ENCODE measurements around the gene VWA7.

VWA7 gene

DNA sequence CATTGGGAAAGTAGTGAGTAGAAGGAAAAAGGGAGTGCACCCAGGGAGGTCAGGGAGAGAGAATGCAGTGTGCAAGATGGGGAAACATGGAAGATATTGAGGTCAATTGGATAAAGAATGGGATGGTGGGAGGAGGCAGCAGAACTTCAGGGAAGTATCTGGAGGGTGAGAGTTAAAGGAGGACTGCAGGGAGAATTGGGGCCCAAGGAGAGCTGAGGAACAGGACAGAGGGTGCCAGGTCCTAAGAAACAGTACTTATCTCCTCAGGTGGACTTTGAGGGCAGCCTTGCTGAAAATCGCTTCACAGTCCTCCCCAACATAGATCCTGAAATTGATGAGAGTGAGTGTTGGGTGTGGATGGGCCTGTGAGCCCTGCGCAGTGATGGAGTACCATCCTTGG, 18.8 kb downstream of the VWA7 start:
- DNase-seq (ENCODE audit: low read depth), result no peak

DNA sequence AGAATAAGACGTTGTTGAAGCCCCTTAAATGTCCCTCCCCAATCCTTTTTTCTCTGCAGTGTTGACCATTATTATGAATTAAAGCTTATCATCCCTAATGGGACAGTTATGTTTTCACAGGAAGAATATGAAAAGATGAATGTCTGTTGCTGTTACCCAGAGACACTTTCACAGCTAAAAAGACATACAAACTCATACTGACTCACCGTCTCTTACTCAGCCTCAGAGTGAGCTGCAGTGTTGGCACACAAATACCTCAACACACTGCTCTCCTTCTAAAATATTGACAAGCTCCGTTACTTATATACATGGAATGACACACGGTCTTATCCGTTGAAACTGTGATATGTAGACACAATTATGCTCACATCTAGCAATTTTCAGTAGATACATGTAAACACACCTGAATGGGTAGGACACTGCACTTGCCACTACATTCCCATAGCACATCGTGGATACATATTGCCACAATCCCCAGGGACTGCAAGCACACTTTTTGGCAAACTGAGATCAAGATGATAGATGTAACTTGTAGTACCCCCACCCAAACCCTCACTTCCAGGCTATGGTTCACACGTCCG, 24.3 kb downstream of the VWA7 start:
- no peak for DNase-seq (ENCODE audit: low read depth)

DNA sequence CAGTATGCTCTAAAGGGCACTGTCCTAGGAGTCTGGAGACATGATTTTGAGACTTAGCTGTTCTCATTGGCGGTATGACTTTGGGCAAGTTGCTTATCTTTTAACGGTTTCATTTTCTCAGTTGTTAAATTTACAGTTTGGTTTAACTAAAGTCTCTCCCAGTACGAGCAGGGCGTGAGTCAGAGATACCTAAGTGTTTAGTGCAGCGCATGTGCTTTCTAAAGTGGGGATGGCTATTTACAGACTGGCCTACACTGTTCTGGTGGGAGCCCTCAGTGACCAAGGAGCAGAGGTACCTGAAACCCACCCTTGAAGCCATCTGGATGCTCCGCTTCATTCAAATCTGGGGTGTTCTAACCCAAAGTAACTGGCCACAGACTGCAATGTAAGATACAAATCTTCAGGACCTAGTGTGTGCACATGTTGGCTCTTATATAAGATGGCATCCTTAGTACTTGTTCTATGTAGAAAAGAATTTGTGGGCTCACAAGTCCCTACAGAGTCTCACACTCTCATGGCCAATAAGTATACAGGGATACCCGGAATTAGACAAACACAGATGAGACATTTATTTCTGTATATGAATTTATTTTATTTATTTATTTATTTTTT, 26.6 kb downstream of the VWA7 start:
- DNase-seq (ENCODE audit: low read depth), result no peak

DNA sequence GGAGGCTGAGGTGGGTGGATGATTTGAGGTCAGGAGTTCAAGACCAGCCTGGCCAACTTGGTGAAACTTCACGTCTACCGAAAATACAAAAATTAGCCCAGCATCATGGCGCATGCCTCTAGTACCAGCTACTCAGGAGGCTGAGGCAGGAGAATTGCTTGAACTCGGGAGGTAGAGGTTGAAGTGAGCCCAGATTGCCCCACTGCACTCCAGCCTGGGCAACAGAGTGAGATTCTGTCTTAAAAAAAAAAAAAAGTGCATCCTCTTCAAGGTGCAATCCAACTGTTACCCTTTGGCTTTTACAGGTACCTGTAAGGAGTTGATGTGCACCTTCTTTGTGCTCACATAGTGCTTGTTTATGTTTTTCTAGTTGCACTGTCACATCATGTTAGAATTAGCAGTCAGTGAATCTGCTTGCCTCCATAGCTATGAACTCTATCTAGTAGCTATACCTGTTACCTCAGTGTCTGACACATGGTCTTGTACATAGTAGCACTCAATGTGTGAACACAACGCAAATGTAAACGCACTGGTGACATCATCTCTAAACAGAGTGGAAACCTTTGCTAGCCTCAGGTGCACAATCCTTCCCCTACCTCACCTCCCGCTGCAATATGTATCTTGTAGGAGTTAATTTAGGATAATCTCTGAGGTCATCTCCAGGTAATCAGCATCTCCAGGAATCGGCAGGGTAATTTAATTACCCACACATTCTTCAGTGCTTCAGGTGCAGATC, 27.7 kb downstream of the VWA7 start:
- DNase-seq (ENCODE audit: low read depth), result no peak

DNA sequence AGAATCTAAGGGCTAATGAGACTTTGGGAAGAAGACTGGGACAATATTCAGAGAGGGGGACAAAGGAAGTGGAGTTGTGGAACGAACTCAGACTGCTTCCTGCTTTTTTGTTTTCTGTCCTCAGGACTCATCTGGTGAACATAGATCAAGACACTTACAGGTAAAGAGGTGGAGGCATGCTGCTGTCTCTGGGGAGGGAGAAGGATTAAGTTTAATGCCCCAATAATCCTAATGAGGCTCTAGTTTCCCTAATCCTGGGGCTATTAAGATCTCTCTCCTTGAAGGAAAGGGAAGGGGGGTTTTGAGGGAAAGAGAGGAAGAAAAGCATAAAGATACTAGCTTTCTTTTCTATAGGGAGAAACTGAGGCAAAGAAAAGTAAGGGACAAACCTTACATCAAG, 32.7 kb downstream of the VWA7 start:
- DNase-seq (ENCODE audit: low read depth), result no peak

DNA sequence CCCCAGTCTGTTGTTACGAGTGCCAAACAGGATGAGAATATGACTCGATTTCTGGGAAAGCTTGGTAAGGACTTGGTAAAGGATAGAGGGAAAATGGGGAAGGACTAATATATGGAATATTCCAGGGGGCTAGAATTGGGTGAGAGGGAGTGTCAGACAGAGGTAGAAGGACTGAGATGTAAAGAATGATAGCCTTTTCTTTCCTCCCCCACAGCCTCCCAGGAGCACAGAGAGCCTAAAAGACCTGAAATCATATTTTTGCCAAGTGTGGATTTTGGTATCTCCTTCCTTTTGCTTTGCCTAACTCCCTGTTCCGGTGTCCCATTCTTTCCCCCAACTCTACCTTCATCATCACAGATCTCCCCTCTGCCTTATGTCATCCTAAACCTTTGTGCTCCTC, 34.2 kb downstream of the VWA7 start:
- no peak for DNase-seq (ENCODE audit: low read depth)

DNA sequence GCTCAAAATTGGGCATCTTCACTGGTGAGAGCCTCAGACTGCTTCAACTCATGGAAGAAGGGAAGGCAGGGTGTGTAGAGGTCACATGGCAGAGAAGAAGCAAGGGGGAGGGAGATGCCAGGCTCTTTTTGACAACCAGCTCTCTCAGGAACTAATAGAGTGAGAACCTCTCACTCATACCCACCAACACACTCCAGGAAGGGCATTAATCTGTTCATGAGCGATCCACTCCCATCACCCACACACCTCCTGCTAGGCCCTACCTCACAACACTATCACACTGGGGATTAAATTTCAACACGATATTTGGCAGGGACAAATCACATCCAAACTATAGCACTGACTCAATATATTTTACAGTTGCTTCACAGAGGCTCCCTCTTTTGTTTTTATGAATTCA, 35.3 kb downstream of the VWA7 start:
- no peak for DNase-seq (ENCODE audit: low read depth)

DNA sequence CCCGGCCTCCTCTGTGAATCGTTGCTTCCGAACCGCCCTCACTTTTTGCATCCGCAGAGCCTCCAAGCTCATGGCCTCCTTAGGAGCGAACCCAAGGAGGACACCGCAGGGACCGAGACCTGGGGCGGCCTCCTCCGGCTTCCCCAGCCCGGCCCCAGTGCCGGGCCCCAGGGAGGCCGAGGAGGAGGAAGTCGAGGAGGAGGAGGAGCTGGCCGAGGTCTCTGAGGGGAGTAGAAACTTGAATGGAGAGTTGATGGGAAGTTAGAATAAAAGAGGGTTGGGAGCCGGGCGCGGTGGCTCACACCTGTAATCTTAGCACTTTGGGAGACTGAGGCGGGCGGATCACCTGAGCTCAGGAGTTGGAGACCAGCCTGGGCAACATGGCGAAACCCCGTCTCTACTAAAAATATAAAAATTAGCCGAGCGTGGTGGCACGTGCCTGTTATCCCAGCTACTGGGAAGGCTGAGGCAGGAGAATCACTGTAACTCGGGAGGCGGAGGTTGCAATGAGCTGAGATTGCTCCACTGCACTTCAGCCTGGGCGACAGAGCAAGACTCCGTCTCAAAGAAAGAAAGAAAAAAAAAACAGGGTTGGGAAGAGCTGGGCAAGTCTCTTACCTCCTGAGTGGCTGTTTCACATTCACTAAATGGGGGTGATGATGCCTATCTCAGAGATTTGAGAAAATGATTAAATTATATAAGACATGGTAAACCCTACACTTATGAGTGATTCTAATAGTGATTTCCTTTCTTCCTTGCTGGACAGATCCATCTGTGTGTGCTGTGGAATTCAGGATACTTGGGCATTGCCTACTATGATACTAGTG, 36.5 kb downstream of the VWA7 start:
- no peak for DNase-seq (ENCODE audit: low read depth)

DNA sequence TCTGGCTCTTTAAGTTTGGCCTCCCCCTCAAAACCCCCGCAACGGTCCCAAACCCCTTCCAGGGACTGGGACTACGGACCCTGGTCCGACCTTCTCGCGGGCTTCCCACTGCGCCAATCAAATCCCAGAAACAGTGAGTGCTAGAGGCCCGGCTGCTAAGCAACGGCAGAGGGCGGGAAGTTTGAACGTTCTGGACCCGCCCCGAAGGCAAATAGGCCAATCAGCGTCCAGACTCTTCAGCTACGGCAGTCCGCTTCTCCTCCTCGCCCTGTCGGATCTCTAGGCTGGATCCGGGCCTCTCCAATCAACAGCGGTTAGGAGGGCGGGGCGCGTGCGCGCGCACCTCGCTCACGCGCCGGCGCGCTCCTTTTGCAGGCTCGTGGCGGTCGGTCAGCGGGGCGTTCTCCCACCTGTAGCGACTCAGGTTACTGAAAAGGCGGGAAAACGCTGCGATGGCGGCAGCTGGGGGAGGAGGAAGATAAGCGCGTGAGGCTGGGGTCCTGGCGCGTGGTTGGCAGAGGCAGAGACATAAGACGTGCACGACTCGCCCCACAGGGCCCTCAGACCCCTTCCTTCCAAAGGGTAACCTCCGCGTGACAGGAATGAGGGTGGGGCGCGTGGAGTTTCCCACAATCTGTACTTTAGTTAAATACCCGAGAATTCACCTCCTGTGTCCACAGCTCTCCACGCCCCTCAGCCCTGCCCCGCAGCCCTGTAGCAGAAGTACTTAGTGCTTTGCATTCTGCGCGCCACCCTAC, 37.3 kb downstream of the VWA7 start, which contains the start of gene MSH5:
TSS of gene MSH5 (plus strand) at position 367 of the 758 bp plus-strand sequence. CDS start 462 bp downstream, outside the sequence.
- DNase-seq (ENCODE audit: low read depth), result peak; percentile 99

DNA sequence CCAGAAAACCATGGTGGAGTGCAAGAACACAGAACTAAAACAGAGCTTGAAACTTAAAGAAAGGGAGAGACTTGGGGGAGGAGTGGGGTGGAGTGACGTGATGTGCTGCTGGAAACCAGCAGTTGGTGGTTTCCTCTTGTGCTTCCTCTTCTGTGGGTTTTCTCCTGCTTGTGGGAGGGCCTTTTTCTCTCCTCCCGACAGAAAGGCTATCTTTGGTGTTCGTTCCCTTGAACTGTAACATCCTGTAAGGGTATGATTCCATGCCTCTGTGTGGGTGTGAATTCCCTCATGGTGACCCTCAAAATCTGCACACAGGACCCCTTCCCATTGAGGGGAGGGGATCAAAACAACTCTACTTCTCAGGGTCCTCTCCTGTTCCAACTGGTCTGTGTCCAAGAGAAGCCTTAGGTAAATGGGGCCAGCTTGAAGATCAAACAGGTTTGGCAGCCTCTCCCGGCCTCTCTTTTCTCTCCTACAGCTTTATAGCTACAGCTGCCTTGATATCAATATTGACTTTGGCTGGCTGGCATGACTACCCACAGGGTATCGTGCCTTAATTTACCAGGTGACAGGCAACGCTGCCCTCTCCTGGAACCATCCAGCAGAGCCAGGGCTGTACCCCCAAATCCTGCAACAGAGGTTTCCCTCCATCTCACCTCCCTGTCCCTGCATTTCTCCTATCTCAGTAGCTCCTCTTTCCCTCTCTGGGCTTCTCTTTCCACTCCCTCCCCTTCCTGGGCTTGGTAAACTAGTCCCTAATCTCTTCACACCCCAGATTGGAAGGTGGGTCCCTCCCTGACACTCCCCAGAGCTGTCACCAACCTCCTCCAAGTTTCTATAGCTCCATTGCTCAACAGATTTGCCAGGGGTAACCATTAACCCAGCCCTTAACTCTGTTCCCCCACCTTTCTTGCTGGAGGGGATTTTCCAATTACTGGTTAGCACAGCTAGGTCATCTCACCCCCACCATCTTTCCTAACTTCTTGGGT, 38.8 kb downstream of the VWA7 start:
- peak; percentile 83 for DNase-seq (ENCODE audit: low read depth)

DNA sequence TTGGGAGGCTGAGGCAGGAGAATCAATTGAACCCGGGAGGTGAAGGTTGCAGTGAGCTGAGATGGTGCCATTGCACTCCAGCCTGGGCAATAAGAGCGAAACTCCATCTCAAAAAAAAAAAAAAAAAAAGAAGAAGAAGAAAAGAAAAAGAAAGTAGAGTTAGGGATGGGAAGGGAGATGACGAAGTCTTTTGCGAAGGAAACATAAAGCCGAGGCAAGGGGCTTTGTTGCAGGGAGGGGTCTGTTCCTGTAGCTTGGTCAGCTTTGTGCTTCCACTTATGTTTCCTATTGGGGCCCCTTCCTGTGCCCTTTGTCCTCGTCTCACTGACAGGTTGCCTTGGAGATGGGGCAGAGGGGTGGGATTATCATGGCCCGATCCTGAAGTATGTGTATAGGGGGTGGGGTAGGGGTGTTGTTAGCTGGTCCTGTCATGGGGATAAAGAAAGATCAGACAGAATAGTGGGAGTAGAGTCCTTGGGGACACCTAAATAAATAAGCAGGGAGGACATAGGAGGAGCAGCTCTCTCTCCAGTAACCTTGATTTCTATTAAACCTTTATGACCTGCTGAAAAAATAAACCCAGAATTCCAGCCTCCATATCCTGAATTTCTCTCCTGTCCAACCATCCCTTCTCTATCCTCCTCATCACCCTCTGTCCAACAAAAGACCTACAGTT, 39.7 kb downstream of the VWA7 start:
- DNase-seq (ENCODE audit: low read depth), result peak; percentile 86

DNA sequence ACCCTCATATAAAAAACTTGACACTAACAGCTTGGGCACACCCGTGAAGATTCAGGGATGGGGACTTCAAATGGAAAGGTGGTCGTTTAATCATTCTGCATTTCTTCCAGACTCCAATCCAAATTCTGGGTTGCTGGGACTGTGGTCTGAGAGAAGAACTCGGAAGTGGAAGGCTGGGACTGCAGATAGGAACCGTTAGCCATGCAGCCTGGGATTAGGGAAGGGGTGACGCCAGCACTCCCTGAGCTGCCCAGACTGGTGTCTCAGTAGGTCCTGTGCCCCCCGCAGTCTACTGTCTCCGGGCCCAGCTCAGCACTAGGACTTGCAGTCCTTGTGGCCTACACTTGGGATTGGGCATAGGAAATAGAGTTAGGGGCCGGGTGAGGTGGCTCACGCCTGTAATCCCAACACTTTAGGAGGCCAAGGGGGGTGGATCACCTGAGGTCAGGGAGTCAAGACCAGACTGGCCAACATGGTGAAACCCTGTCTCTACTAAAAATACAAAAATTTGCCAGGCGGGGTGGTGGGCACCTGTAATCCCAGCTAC, 40.3 kb downstream of the VWA7 start:
- no peak for DNase-seq (ENCODE audit: low read depth)

DNA sequence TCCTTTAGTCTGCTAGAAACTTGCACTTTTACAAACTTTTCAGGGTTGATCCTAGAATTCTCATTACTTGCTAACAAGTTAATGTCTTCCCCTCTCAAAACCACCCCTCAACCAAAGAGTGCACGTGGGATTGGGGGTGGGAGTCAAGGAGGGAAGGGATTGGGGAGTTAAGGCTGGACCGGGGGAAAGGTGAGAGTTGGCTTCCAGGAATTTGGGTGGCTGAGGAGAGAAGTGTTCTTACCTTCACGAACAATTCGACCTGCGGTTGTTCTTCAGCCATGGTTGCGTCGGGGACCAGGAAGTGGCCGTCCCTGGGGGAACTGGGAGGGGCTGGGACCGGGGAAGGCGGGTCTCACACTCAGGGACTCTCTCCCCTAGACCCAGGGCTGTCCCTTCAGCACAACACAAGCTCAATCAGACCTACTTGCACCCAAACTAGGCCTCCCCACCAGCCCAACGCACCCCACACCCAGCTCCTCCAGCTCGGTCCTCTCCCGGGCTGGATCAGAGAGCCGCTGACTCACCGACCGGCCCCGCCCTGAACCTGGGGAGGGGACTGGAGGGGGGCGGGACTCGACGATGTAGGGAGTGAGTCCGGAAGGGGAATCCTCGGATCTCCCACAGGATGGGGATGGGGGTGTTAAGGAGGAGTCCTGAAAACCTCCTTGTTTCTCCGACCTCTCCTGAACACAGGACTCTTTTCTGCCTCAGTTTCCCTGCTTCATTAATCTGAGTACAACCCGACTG, 40.9 kb downstream of the VWA7 start, which contains the start of gene CLIC1:
TSS of gene CLIC1 (minus strand) at position 510 of the 747 bp plus-strand sequence. CDS start at position 280, 230 bp downstream.
- peak; percentile 92 for DNase-seq (ENCODE audit: low read depth)

DNA sequence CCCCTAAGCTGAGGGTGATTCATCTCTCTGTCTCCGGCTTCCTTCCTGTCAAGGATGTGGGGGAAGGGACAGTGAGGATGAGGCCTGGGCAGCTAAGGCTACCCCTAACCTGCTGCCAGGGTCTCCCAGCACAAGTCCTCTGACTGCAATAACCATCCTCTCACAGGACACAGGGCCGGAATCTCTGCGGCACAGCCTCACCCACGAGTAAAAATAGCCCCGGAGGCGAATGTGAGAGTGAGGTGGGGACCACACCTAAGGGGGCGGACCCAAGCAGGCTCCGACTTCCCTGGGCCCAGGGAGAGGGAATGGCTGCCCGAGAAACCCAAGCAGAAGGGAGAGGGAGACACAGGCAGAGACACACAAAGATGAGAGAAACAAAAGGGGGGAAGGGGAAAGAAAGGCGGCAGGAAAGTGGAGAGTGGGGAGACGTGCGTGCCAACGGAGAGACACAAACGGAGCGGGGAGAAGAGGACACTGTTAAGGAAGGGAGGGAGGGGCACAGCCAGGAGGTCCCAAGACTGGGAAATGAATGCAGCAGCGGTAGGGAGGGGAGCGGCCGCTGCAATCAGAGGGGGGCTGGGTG, 42.2 kb downstream of the VWA7 start:
- peak; percentile 82 for DNase-seq (ENCODE audit: low read depth)

DNA sequence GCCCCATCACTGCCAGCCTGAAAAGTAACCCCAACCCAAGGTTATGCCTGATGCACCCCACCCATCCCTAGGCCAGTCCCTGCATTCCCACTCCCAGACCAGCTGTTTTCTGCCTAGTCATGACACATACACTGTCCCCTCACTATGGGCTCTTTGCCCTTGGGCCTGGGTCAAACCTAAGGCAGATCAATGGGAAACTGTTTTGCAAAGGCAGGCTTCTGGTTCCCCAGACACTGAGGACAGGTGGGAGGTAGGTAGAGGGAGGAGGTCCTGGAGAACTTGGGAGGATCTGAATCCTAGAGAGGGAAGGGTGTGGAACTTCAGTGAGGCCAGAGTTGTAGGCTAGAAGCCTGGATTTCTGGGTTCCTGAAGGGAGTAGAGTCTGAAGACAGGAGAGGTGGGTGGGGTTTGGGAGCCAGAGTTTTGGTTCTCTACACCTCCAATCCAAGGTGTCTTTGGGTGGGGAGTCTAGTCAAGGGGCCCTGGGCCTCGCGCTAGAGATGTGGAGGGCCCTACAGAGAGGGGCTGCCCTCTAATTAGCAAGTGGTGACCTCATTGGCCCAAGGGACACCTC, 42.8 kb downstream of the VWA7 start:
- DNase-seq (ENCODE audit: low read depth), result no peak

DNA sequence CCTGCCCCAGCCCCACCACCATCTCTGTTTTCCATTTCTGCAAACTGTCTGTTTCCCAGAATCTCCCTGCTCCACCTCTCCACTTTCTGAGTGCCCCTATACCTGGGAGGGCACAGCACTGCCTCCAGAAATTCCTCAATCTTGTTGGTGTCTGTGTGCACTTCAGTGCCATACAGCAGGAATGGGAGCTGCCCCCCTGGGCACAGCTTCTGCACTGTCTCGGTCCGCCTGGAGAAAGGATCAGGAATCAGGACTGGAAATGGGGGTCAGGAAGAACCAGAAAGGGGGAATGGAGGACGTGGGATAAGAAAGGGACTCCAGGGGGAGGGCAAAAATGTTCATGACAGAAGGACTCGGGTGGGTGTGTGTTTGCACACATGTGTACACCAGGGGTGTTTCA, 43.4 kb downstream of the VWA7 start:
- DNase-seq (ENCODE audit: low read depth), result no peak

DNA sequence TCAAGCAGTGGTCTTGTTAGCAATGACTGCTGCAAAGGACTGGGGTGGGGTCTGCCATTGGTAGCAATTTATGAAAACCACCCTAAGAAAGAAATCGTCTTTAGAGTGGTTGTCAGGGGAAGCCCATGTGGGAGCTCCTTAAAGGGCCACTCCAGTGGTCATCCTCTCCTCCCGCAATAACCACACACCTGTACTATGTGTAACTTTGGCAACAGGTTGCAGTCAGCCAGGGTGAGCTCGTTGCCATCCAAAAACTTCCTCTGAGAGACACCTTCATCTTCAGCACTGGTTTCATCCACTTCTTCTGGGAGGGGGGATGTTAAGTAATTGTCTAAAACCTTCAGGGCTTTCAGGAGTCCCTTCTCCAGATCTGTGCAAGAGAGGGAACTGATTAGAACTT, 45.1 kb downstream of the VWA7 start:
- no peak for DNase-seq (ENCODE audit: low read depth)

DNA sequence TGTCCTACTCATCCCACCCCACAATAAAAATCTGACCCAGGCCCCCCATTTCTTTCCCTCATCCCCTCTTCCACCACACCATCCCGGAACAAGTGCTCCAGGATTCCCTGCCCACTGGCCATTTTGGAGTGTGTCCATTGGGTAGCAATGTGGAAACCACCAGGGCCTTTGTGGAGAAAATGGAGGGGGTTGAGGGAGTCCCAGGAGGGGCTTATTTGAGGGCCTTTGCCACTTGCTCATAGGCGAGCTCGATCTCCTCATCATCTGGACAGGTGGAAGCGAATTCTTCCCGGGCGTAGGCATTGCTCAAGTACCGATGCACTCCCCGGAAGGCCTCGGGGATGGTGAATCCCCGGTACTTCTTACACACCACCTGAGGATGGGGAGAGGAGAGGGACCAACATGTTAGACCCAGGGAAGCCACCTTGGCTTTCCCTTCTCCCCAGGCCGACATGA, 46.5 kb downstream of the VWA7 start:
- DNase-seq (ENCODE audit: low read depth), result no peak
